Measurements from ENCODE around the gene CD300LD.

DNA sequence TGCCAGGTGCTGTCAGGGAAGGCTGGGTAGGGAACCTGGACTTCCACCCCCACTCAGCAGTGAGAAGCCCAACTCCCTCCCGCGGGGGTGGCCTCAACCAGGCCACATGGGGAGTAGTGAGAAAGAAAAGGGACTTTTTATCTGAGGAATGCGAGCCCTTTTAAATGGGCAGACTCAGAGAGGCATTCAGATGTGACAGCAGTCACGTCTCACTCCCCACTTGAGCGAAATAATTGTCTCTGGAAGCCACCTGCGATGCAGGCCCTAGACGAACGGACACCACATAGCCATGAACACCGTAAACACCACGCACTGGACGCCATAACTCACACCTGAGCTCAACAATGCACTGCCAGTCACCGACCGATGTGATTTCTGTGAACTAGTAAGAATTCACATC lies 43.3 kb upstream of the CD300LD start:
- TF ChIP-seq EZH2 (IDR thresholded peaks at IDR 0.05; ENCODE audit: low read depth, unreplicated experiment) (no peak), POLR2AphosphoS5 (IDR thresholded peaks at IDR 0.05; ENCODE audit: low read depth) (no peak), CREB1 (CRISPR knock-in tag; IDR thresholded peaks at IDR 0.05; ENCODE audit: low read depth) (no peak), EZH2phosphoT487 (IDR thresholded peaks at IDR 0.05; ENCODE audit: unreplicated experiment) (no peak), ZNF114 (CRISPR knock-in tag; IDR thresholded peaks at IDR 0.05) (no peak), JUNB (IDR thresholded peaks at IDR 0.05; ENCODE audit: unreplicated experiment) (no peak), ZNF462 (CRISPR knock-in tag; IDR thresholded peaks at IDR 0.05) (no peak), STAT1 (IDR thresholded peaks at IDR 0.05; ENCODE audit: unreplicated experiment) (no peak), ZNF331 (CRISPR knock-in tag; IDR thresholded peaks at IDR 0.05; ENCODE audit: low read depth) (no peak), NANOG (IDR thresholded peaks at IDR 0.05; ENCODE audit: borderline replicate concordance) (no peak)
- TF ChIP-seq, protein P1, sequence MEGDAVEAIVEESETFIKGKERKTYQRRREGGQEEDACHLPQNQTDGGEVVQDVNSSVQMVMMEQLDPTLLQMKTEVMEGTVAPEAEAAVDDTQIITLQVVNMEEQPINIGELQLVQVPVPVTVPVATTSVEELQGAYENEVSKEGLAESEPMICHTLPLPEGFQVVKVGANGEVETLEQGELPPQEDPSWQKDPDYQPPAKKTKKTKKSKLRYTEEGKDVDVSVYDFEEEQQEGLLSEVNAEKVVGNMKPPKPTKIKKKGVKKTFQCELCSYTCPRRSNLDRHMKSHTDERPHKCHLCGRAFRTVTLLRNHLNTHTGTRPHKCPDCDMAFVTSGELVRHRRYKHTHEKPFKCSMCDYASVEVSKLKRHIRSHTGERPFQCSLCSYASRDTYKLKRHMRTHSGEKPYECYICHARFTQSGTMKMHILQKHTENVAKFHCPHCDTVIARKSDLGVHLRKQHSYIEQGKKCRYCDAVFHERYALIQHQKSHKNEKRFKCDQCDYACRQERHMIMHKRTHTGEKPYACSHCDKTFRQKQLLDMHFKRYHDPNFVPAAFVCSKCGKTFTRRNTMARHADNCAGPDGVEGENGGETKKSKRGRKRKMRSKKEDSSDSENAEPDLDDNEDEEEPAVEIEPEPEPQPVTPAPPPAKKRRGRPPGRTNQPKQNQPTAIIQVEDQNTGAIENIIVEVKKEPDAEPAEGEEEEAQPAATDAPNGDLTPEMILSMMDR (conservative IDR thresholded peaks at IDR 0.05; ENCODE audit: low read depth in 2 of 2), result no peak
- TF ChIP-seq, protein P2, sequence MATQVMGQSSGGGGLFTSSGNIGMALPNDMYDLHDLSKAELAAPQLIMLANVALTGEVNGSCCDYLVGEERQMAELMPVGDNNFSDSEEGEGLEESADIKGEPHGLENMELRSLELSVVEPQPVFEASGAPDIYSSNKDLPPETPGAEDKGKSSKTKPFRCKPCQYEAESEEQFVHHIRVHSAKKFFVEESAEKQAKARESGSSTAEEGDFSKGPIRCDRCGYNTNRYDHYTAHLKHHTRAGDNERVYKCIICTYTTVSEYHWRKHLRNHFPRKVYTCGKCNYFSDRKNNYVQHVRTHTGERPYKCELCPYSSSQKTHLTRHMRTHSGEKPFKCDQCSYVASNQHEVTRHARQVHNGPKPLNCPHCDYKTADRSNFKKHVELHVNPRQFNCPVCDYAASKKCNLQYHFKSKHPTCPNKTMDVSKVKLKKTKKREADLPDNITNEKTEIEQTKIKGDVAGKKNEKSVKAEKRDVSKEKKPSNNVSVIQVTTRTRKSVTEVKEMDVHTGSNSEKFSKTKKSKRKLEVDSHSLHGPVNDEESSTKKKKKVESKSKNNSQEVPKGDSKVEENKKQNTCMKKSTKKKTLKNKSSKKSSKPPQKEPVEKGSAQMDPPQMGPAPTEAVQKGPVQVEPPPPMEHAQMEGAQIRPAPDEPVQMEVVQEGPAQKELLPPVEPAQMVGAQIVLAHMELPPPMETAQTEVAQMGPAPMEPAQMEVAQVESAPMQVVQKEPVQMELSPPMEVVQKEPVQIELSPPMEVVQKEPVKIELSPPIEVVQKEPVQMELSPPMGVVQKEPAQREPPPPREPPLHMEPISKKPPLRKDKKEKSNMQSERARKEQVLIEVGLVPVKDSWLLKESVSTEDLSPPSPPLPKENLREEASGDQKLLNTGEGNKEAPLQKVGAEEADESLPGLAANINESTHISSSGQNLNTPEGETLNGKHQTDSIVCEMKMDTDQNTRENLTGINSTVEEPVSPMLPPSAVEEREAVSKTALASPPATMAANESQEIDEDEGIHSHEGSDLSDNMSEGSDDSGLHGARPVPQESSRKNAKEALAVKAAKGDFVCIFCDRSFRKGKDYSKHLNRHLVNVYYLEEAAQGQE (IDR thresholded peaks at IDR 0.05; ENCODE audit: unreplicated experiment), result no peak
- TF ChIP-seq, protein P3, sequence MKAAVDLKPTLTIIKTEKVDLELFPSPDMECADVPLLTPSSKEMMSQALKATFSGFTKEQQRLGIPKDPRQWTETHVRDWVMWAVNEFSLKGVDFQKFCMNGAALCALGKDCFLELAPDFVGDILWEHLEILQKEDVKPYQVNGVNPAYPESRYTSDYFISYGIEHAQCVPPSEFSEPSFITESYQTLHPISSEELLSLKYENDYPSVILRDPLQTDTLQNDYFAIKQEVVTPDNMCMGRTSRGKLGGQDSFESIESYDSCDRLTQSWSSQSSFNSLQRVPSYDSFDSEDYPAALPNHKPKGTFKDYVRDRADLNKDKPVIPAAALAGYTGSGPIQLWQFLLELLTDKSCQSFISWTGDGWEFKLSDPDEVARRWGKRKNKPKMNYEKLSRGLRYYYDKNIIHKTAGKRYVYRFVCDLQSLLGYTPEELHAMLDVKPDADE (IDR thresholded peaks at IDR 0.05), result no peak

All from GM23338 (cell line).